SH-SY5Y (cell line): ENCODE data around the gene F2RL2.

Source experiments
- GATA2 ChIP-seq: IDR thresholded peaks from 2 replicates; pipeline ENCODE4 v1.6.1; 2011; ENCODE audit warnings: mild to moderate bottlenecking, low read depth, low read length
- GATA3 ChIP-seq: IDR thresholded peaks from 2 replicates; pipeline ENCODE4 v1.6.1; 2011; ENCODE audit warnings: low read depth, mild to moderate bottlenecking, low read length, moderate library complexity

GRCh38 chr5:76616206-76616605 lies 7.0 kb downstream of the F2RL2 start:
- TF ChIP-seq GATA2 (no peak), GATA3 (no peak)
